NCI-H446 treated with DMSO at 0.1 percent for 48 hours (cell line): Measurements from ENCODE around the gene VOPP1.
"Not testable (repeated sequence)": the region's sequence is repeated elsewhere in the genome, so short reads cannot be mapped to it uniquely, and the experiment has no call there.

Experiments used
- DNase-seq: peaks from one replicate; lab custom pipeline; 2025; lab: John Stamatoyannopoulos, UW

The VOPP1 gene

GRCh38 chr7:55510206-55510605 is 62.1 kb downstream of the VOPP1 start:
- not testable (repeated sequence) for DNase-seq

- no peak for DNase-seq
Observed at GRCh38 chr7:55509322-55509721, 63.0 kb downstream of the VOPP1 start.

GRCh38 chr7:55508221-55509011 is 63.9 kb downstream of the VOPP1 start:
- no peak for DNase-seq

GRCh38 chr7:55507743-55508142 is 64.6 kb downstream of the VOPP1 start:
- no peak for DNase-seq

- no peak for DNase-seq
Observed at GRCh38 chr7:55504967-55505658, 67.2 kb downstream of the VOPP1 start.

GRCh38 chr7:55504093-55504859 is 68.0 kb downstream of the VOPP1 start:
- DNase-seq, result no peak

GRCh38 chr7:55502858-55503440 is 69.4 kb downstream of the VOPP1 start:
- no peak for DNase-seq

GRCh38 chr7:55502124-55502857 is 70.0 kb downstream of the VOPP1 start:
- no peak for DNase-seq

- no peak for DNase-seq
Observed at GRCh38 chr7:55501611-55502010, 70.7 kb downstream of the VOPP1 start.

- DNase-seq, result no peak
Observed at GRCh38 chr7:55500117-55500756, 72.1 kb downstream of the VOPP1 start.

- DNase-seq, result no peak
Observed at GRCh38 chr7:55499591-55499990, 72.7 kb downstream of the VOPP1 start.

- no peak for DNase-seq
Observed at GRCh38 chr7:55498770-55499169, 73.5 kb downstream of the VOPP1 start.

- DNase-seq, result no peak
Observed at GRCh38 chr7:55498142-55498541, 74.2 kb downstream of the VOPP1 start.

GRCh38 chr7:55497521-55497920 is 74.8 kb downstream of the VOPP1 start:
- DNase-seq, result no peak

- no peak for DNase-seq
Observed at GRCh38 chr7:55496906-55497305, 75.4 kb downstream of the VOPP1 start.

GRCh38 chr7:55494951-55495350 is 77.4 kb downstream of the VOPP1 start:
- DNase-seq, result no peak

- DNase-seq, result no peak
Observed at GRCh38 chr7:55493408-55493807, 78.9 kb downstream of the VOPP1 start.

GRCh38 chr7:55491346-55491745 is 81.0 kb downstream of the VOPP1 start:
- DNase-seq, result no peak

- no peak for DNase-seq
Observed at GRCh38 chr7:55490099-55490498, 82.2 kb downstream of the VOPP1 start.

- no peak for DNase-seq
Observed at GRCh38 chr7:55489552-55489951, 82.8 kb downstream of the VOPP1 start.

GRCh38 chr7:55488804-55489340 is 83.4 kb downstream of the VOPP1 start:
- no peak for DNase-seq
